Measurements from ENCODE around the gene BAIAP2L2. TPM values are rescaled to one million over a fixed set of nuclear protein-coding genes. Genes with fewer than 3 reads are reported as not detected.

Gene BAIAP2L2
- total RNA-seq, 4 donors from 2014 or later: 0.59 to 1.7 TPM; not detected in 2

DNA sequence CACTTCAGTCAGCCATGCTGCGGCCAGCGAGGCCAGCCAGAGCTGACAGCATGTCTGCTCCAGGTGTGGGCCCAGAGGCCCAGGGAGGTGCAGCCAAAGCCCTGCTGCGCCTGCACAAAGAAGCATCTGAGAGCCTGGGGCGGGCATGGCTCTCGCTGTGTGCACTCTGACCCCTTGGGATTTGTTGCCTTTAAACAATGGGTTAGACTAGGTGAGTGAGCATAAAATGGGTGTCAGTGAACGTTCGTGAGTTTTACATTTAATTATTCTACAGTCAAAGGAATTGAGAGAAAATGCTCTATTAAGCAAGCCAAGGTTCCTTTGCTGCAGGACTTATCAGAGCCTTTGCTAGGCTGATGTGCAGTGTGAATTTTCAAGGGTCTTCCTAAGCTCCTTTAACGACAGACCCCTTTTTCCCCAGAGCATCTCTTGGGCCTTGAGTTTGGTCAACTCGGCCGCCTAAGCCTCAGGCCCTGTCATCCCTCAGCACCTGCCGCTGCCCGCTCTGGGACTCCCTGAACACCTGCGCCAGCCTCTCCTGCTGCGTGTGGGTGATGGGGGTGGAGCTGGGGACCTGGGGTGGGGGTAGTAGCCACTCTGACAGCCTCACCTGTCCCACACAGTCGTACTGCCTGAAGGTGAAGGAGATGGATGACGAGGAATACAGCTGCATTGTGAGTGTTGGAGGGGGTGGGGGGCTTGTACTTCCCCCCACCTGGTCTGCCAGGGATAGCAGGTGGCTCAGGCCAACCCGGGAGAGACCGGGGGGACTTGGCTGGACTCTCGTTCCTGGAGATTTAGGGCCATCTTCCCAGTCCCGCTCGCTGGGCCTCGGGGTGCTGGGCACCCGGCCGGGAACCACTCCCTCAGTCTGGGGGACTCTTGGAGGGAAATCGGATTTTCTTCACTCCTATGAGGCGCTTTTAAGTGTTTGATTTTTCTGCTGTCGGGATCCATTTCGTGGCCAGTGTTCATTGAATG lies 37.0 kb downstream of the BAIAP2L2 start:
- no peak overlapping the region for H3K4me3 ChIP-seq
- no peak for DNase-seq
- no peaks in the 10 kb centered on the region for H3K9me3 ChIP-seq
- intact Hi-C loops (cut with DNase I; ENCODE audit: low total_unique reads): no loop called here
- no peak overlapping the region for H3K27ac ChIP-seq
- H3K36me3 ChIP-seq: no peaks in the 10 kb centered on the region
- TF ChIP-seq, protein P1, sequence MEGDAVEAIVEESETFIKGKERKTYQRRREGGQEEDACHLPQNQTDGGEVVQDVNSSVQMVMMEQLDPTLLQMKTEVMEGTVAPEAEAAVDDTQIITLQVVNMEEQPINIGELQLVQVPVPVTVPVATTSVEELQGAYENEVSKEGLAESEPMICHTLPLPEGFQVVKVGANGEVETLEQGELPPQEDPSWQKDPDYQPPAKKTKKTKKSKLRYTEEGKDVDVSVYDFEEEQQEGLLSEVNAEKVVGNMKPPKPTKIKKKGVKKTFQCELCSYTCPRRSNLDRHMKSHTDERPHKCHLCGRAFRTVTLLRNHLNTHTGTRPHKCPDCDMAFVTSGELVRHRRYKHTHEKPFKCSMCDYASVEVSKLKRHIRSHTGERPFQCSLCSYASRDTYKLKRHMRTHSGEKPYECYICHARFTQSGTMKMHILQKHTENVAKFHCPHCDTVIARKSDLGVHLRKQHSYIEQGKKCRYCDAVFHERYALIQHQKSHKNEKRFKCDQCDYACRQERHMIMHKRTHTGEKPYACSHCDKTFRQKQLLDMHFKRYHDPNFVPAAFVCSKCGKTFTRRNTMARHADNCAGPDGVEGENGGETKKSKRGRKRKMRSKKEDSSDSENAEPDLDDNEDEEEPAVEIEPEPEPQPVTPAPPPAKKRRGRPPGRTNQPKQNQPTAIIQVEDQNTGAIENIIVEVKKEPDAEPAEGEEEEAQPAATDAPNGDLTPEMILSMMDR (IDR thresholded peaks at IDR 0.05): no peak
- no peak for TF ChIP-seq POLR2A (IDR thresholded peaks at IDR 0.05)
- no peaks in the 10 kb centered on the region for H3K27me3 ChIP-seq
- H3K4me1 ChIP-seq: no peaks in the 10 kb centered on the region

DNA sequence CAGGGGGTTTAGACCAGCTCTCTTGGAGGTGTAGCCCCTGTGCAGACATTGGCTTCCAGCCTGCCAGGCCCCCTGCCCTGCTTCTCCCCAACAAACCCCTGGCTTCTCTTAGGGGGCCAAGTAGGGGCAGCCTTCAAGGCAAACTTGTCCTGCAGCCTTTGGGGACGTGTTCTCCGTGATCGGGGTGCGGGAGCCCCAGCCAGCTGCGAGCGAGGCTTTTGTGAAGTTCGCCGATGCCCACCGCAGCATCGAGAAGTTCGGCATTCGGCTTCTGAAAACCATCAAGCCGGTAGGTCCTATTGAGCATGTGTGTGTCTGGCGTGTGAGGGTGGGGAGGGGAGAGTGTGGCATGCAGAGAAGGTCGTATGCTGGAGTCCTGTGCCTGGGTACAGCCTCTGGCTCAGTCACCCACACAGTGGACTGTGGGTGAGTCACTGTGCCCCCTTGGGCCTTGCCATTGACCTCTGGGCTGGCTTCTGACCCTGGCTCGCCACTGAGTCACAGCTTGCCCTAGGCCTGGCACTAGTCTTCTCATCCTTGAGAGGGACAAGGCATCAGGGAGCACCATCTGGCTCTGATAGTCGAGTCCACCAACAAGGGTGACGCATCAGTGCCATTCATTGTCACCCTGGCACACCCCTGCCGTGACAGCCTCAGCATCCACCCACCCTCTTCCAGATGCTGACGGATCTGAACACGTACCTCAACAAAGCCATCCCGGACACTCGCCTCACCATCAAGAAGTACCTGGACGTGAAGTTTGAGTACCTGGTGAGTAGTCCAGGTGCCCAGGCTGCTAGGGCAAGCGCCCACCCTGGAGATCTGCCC lies 37.9 kb downstream of the BAIAP2L2 start:
- intact Hi-C loops (cut with DNase I; ENCODE audit: low total_unique reads): no loop called here
- H3K4me1 ChIP-seq: no peaks in the 10 kb centered on the region
- no peaks in the 10 kb centered on the region for H3K27me3 ChIP-seq
- H3K4me3 ChIP-seq: no peak overlapping the region
- H3K9me3 ChIP-seq: no peaks in the 10 kb centered on the region
- TF ChIP-seq POLR2A (IDR thresholded peaks at IDR 0.05): no peak
- TF ChIP-seq, protein P1 (IDR thresholded peaks at IDR 0.05): no peak
- H3K27ac ChIP-seq: no peak overlapping the region
- DNase-seq: no peak
- no peaks in the 10 kb centered on the region for H3K36me3 ChIP-seq

DNA sequence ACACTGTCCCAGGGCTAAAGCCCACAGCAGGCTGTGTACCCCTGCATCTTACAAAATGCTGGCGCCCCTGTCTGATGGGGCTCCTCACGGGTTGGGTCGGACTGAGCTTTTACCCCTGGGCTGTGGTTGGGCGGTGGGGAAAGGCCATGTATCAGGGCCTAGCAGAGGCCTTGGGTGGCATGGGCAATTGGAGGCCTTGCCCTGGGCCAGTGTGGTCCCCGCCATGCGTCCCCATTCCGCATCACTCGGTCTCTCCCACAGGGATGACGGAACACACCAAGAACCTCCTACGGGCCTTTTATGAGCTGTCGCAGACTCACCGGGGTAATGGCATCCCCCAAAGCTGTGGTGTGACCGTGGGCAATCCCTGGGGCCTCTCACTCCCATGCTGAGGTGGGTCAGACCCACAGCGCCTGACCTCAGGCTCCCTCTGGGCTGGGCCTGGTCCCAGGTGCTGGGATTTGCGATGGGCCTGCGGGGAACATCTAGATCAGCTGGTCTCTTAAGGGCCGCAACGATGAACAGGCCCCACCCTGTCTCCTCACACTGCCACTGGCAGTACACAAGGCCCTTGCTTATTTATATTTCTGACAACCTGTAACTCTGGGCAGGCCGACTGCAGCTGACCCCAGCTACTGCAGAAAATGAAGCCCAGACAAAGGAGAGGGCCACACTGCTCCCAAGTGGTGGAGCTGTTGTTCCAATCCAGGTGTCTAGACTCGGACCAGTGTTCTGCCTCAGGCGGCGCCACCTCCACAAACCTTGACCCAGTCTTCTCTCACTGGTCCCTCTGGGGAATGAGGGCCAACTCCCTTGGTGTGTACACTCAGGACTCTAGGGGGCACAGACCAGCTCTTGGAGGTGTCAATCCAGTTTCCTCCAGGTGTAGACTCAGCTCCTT lies 38.8 kb downstream of the BAIAP2L2 start:
- intact Hi-C loops (cut with DNase I; ENCODE audit: low total_unique reads): no loop called here
- H3K27ac ChIP-seq: no peak overlapping the region
- no peaks in the 10 kb centered on the region for H3K4me1 ChIP-seq
- TF ChIP-seq, protein P1 (IDR thresholded peaks at IDR 0.05): no peak
- no peak overlapping the region for H3K4me3 ChIP-seq
- H3K9me3 ChIP-seq: no peaks in the 10 kb centered on the region
- no peaks in the 10 kb centered on the region for H3K27me3 ChIP-seq
- H3K36me3 ChIP-seq: no peaks in the 10 kb centered on the region
- DNase-seq: no peak

DNA sequence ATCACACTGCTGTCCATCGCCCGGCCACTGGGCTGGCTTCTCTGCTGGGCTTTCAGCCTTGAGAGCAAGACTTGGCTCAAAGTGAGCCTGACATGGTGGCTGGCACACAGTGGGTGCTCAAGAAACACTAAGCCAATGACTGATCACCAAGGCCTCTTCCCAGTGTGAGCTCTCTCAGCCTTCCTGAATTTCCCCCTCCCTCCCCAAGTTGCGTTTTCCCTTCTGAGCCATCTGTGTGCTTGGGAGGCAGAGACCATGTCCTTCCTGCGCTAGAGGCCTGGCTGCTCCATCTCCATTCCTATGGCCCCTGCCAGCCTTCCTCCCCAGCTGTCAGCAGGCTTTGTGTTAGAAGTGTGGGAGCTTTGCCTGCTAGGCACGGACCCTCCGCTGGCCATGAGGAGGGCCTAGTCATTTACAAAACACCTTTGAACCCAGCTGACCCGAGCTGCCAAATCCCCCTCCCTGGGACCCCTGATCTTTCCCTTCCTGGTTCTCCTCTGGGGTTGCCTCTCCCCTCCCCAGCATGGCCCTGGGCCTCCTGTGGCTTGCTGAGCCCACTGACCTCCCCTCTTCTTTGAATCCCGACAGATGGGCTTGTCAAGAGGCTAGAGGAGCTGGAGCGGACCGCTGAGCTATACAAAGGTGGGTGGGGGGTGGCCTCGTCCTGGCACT lies 40.1 kb downstream of the BAIAP2L2 start:
- intact Hi-C loops (cut with DNase I; ENCODE audit: low total_unique reads): no loop called here

More for the DNA sequence above, 40.1 kb downstream of the BAIAP2L2 start:
- H3K27ac ChIP-seq: peak overlapping the region; percentile 66 to 83
- no peaks in the 10 kb centered on the region for H3K36me3 ChIP-seq
- TF ChIP-seq POLR2A (IDR thresholded peaks at IDR 0.05): no peak
- TF ChIP-seq, protein P1 (IDR thresholded peaks at IDR 0.05): no peak
- no peaks in the 10 kb centered on the region for H3K27me3 ChIP-seq
- no peaks in the 10 kb centered on the region for H3K4me1 ChIP-seq
- no peak for DNase-seq
- H3K9me3 ChIP-seq: no peaks in the 10 kb centered on the region
- H3K4me3 ChIP-seq: no peak overlapping the region

Measured in uterus (tissue), 4 donors.